WERI-Rb-1 (cell line): ENCODE data around the gene MTX3.

Experiments
- DNase-seq: peaks from one replicate; pipeline ENCODE4 v3.0.0-alpha.2; 2020
- H3K27ac ChIP-seq: fragments of 250-450 bp; sonication (Bioruptor Pico); 2 replicates; pipeline ENCODE4 v1.5.1; 2020; ENCODE audit warnings: mild to moderate bottlenecking, moderate library complexity
- H3K27me3 ChIP-seq: fragments of 250-450 bp; sonication (Bioruptor Pico); 2 replicates; pipeline ENCODE4 v1.5.1; 2021; ENCODE audit warnings: mild to moderate bottlenecking, low read depth, moderate library complexity; ENCODE audit not compliant: insufficient read depth, severe bottlenecking
- H3K36me3 ChIP-seq: fragments of 250-450 bp; sonication (Bioruptor Pico); 2 replicates; pipeline ENCODE4 v1.5.1; 2020; ENCODE audit warnings: mild to moderate bottlenecking, moderate library complexity
- H3K4me3 ChIP-seq: 2 replicates; pipeline ENCODE4 v1.5.1; 2011; ENCODE audit warnings: low read depth, mild to moderate bottlenecking, control low read depth, low read length
- H3K9me3 ChIP-seq: fragments of 250-450 bp; sonication (Bioruptor Pico); 2 replicates; pipeline ENCODE4 v1.5.1; 2021; ENCODE audit warnings: mild to moderate bottlenecking, moderate library complexity; ENCODE audit not compliant: severe bottlenecking
- TF ChIP-seq, protein P1 (sequence below): IDR thresholded peaks from 2 replicates; pipeline ENCODE4 v1.5.1; 2011; ENCODE audit warnings: low read depth, mild to moderate bottlenecking, control low read depth, inconsistent platforms, low read length

Gene MTX3

DNA sequence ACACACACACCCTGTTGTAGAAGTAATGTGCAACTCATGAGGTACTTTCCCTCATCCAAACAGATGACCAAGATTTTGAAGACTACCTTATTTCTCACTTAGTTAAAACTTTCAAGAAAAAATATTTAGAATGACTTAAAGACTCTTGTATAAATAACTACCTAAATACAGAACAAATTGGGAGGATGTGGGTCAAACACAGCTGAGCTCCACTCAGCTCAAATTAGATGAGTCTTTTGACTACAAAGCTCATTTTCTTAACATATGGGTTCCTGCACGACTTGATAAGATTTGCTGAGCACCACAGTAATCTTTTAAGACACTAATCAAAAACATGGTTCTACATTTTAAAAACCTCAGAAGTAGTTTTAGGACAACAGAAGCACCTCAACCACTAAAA lies 8.9 kb downstream of the MTX3 start:
- TF ChIP-seq, protein P1, sequence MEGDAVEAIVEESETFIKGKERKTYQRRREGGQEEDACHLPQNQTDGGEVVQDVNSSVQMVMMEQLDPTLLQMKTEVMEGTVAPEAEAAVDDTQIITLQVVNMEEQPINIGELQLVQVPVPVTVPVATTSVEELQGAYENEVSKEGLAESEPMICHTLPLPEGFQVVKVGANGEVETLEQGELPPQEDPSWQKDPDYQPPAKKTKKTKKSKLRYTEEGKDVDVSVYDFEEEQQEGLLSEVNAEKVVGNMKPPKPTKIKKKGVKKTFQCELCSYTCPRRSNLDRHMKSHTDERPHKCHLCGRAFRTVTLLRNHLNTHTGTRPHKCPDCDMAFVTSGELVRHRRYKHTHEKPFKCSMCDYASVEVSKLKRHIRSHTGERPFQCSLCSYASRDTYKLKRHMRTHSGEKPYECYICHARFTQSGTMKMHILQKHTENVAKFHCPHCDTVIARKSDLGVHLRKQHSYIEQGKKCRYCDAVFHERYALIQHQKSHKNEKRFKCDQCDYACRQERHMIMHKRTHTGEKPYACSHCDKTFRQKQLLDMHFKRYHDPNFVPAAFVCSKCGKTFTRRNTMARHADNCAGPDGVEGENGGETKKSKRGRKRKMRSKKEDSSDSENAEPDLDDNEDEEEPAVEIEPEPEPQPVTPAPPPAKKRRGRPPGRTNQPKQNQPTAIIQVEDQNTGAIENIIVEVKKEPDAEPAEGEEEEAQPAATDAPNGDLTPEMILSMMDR = no peak
- Histone ChIP-seq H3K9me3 (no peaks in the 10 kb centered on the region), H3K27me3 (no peaks in the 10 kb centered on the region), H3K4me3 (no peak overlapping the region; the same call in 1 of the 2 replicates), H3K27ac (peak overlapping the region; percentile 58), H3K36me3 (peaks cover 66% of the 10 kb centered on the region)
- DNase-seq = no peak

DNA sequence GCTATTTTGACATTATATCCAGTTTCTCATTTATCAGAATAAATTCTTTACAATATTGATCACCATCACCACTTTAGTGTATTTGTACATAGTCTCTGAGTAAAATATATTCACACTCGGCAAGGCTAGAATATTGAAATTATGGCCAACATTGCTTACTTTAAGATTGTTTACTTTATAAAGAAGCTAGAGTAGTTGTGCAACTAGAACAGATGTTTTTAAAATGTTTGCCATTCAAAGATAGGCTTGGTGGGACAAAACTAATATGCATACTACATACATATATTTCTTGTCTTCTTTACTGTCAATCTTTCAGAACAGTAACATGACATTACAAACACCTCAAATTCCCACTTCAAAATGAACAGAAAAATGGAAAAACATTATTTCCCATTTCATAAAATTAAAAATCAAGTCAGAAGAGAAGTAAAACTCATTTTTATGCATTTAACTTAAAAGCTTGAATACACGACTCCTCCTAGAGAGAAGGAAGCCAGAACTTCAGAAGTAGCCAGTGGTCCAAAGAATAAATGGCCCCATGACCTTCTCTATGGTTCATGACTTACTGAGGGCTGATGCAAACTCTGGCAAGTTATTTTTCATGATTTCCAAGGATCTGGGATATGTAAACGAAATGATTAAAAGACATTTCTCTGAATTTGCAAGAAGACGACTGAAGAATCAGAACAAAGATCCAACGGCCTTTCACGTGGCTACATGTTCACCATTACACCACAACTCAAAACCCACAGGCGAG lies 14.1 kb downstream of the MTX3 start:
- TF ChIP-seq, protein P1 = no peak
- no peak for DNase-seq
- Histone ChIP-seq H3K4me3 (no peak overlapping the region), H3K9me3 (no peaks in the 10 kb centered on the region), H3K27ac (no peak overlapping the region), H3K27me3 (no peaks in the 10 kb centered on the region), H3K36me3 (peaks cover 39% of the 10 kb centered on the region)

DNA sequence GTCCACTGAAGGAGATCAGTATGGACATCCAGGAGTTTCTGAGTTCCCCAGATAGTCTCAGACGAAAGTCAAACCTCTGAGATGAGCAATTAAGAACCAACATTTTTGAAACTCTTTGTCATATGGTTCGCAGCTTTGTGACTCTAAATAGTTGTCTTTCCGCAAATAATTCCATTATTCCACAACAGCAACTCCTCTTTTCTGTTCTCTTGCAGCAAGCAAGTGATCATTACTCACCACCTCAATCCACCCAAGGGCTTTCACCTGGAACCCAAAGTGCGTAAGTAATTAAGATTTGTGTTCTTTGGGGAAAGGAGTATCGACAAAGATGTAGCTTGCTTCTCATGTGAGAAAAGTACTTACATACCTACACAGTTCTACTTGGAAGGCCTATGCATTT lies 15.6 kb downstream of the MTX3 start:
- Histone ChIP-seq H3K27me3 (no peaks in the 10 kb centered on the region), H3K4me3 (no peak overlapping the region), H3K9me3 (no peaks in the 10 kb centered on the region), H3K27ac (no peak overlapping the region), H3K36me3 (peaks cover 30% of the 10 kb centered on the region)
- DNase-seq = no peak
- TF ChIP-seq, protein P1 = no peak

DNA sequence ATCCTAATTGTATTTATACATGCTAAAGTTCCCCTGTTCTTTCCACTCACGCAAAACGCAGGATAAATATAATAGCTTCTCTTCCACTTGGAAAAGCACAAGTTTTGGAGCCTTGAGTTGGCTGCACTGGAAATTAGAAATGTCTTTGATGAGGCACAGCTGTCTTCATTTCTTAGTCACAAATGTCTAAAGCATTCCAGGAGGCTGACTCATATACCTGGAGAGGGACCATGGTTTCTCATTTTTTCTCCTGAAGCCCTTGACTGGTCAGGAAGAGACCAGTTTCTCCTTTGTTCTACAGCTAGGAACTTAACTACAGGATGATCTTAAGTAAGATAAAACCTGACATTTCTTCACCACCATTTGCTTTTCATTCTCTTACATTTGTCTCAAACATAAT lies 16.2 kb downstream of the MTX3 start:
- no peak overlapping the region for H3K27ac ChIP-seq
- no peaks in the 10 kb centered on the region for H3K9me3 ChIP-seq
- no peak for DNase-seq
- H3K27me3 ChIP-seq = no peaks in the 10 kb centered on the region
- H3K36me3 ChIP-seq = peaks cover 24% of the 10 kb centered on the region
- H3K4me3 ChIP-seq = no peak overlapping the region
- TF ChIP-seq, protein P1 = no peak

DNA sequence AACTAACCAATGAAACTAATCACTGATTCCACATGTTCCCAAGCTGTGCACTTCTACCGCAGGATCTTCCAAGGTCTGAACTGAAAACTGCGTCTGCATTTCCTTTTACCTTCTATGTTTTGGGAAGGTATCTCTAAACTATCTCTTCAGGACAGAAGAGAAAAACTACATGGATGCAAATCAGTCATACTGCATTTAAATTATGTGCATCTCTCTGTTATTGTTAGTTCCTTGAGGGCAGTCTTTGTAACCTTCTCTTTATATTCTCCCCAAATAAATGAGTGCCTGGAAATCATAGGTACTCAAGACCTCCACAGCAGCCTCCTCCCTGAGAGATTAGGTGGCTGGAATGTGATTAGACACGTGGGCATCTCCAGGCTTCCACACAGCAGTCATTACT lies 17.1 kb downstream of the MTX3 start:
- DNase-seq = no peak
- Histone ChIP-seq H3K27me3 (no peaks in the 10 kb centered on the region), H3K36me3 (peaks cover 23% of the 10 kb centered on the region), H3K27ac (peak overlapping the region; percentile 36; the same call in 1 of the 2 replicates), H3K9me3 (no peaks in the 10 kb centered on the region), H3K4me3 (no peak overlapping the region)
- TF ChIP-seq, protein P1 = no peak

DNA sequence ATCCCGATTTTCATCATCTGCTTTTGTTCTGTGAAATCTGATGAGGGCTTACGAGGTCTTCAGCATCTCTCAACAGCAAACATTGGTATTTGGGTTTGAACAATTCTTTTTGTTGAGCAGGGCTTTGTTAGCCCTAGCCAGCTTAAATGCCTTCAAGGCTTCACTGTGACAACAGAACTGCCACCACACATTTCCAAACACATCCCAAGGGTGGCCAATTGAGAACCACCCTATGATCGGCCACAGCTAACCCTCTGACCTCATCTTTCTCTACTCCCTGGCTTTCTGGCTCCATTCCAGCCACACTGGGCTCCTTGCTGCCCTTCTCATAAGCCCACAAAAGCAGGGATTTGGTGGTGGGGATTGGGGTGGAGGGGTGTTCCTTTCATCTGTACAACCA lies 17.6 kb downstream of the MTX3 start:
- Histone ChIP-seq H3K36me3 (peaks cover 22% of the 10 kb centered on the region), H3K27ac (peak overlapping the region; percentile 36), H3K27me3 (no peaks in the 10 kb centered on the region), H3K4me3 (no peak overlapping the region), H3K9me3 (no peaks in the 10 kb centered on the region)
- DNase-seq = peak; percentile 38
- TF ChIP-seq, protein P1 = no peak
